GM19025 (cell line): ENCODE data around the gene AHI1.
"Not testable (repeated sequence)": the region's sequence is repeated elsewhere in the genome, so short reads cannot be mapped to it uniquely, and the experiment has no call there.

ENCODE experiments used
- ATAC-seq: cut with Tn5 transposase; IDR thresholded peaks from one replicate; pipeline ENCODE4 v1.9.1; 2021; ENCODE audit warnings: mild to moderate bottlenecking, low read depth, moderate library complexity; ENCODE audit not compliant: unreplicated experiment

The AHI1 gene

DNA sequence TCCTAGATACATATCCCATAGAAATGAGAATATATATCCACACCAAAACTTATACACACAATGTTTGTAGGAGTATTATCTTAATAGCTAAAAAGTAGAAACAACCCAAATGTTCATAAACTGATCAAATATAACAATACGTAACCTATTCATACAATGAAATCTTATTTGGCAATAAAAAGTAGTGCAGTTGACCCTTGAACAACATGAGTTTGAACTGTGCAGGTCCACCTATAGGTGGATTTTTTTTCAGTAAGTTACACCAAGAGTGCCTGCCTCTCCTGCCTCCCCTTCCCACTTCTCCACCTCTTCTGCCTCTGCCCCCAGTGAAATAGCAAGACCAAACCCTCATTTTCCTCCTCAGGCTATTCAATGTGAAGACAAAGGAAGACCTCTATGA, 95.2 kb downstream of the AHI1 start:
- no peak for ATAC-seq

DNA sequence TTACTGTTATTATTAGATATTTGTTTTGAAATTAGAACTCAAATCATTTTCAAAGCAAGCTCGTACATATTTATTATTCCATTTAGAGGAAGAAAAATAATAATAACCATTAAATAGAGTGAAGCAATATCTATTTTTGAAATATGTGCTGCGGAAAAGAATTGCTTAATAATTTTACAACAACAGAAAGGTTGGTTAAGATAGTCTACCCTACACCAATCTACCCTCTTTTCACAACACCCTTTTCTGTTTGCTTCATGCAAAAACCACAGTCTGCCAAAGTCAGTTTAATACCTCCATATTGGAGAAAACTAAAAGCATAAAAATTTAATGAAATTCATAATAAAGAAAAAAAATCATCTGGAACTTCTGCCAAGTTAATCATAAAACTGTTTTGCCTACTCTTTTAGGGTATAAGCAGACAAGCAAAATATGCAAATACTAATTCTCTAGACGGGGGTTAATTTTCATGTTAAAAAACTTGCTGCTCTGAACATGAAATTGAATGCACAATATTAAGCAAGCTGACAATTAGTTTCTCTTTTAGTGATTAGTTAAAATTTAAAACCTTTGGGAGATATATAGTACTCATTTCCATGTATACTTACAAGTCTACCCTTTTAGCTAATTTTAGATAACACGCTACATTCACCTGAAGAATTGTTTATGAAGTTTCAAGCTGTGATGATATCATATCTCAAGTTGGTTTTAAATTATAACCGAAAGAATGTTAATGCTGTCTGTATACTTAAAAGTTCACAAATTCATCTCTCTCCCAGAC, 100.2 kb downstream of the AHI1 start:
- peak; percentile 61 for ATAC-seq

DNA sequence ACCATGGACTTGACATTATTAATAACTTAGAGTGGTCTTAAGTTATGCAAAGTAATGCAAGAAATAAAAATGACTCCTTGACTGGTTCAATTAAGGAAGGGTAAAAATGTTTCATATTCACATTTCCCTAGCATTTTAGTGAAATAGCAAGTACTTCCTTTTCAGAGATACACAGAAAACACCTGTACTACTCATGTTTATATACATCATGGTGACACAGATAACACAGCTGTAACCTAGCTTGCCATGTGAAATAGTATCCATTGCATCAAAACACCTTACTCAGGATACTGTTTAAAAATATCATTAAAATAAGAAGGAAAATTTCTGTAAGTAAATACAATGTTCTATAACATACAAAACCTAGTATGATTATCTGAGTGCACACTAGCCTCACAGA, 102.4 kb downstream of the AHI1 start:
- ATAC-seq: no peak

DNA sequence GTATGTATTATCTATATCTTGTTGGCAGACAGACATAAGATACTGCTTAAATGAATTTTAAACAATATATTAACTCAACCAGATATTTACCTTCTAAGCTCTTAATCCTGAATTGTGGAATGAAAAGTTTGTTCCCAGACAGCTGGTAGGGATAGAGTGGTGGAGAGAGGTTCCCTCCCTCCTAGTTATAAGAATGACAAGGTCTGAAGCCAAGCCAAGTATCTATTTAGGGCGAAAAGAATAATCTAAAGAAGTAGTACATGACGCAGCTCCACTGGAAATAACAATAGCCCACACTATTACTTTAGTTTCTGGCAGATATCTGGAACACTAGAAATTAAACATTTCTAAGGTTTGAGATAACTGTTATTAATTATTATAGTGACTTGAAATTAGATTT, 104.3 kb downstream of the AHI1 start:
- no peak for ATAC-seq

DNA sequence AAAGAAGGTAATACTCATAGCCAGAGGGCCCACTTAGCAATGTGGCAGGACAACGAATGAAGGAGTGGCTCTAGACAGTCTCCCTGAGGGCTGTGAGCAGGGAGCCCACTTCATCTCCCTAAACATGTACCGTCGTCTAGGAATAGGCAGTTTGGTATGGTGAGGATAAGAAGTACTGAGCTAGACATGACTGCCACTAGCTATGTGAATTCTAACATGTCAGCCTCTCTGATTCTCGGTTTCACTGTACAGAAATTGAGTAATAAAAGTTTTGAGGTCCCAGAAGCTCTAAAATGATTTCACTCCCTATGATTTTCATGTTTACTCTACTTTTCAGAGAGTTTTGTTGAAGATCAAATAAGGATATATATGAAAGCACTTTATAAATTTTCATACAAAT, 107.1 kb downstream of the AHI1 start:
- ATAC-seq: no peak

DNA sequence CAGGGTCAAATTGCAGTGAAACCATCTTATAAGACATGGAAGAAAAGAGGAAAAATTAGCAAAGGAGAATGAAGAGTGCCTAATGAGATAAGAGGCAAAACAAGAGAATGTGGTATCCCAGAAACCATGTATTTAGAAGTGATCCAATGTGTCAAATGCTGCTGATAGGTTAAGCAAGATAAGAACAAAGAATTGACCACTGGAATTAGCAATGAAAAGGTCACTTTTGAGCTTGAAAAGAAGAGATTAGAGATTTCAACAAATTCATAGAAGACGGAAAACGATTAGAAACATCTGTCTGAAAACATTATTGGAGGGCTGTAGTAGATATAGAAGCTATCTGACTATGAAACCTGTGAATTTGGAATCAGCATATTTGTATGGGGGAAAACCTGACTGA, 112.2 kb downstream of the AHI1 start:
- ATAC-seq: no peak

DNA sequence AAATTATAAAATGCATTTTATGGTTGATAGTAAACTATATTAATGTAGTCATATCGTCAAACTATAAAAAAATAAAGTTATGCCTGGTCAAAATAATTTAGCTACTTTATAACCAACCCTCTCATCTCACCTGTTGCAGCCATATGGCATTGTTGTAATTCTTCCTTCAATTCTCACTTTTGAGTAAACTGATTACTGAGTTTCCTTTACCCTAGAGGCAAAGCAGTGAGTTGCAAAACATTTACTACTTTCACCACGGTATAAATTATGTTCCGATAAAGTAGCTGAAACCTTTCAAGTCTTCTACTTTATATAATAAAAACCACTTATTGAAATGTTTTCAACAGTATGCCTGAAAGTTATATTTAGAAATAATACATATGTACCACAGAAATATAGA, 113.8 kb downstream of the AHI1 start:
- no peak for ATAC-seq

DNA sequence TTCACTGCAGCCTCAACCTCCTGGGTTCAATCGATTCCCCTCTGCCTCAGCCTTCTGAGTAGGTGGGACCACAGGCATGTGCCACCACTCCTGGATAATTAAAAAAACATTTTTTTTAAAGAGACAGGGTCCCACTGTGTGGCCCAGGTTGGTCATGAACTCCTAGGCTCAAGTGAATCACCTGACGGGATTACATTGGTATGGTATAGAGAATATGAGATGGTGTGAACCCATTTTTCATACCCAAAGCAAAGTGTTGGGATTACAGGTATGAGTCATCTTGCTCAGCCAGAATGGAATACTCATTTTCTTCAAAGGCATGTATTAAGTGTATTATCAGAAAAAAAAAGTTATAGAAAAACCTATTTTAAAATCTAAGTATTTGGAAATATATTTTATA, 114.2 kb downstream of the AHI1 start:
- ATAC-seq: no peak

DNA sequence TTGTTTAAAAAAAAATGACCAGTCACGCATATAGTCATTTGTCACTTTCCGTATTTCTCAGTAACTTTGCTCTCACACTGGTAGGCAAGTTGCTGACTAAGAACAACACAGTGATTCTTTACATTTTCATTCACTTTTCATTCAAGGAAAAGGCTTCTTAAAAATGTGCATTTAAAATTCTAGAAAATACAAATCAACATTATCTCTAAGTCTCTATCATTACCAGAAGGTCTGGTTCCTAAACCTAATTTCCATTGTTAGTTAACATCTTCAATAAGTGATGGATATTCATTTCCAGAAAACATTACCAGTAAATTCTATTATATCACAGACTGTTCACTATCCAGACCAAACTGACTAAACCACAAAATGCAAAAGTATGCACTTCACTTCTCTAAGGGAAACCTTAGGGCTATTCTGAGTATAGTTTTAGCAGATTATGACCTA, 115.3 kb downstream of the AHI1 start:
- peak; percentile 86 for ATAC-seq

DNA sequence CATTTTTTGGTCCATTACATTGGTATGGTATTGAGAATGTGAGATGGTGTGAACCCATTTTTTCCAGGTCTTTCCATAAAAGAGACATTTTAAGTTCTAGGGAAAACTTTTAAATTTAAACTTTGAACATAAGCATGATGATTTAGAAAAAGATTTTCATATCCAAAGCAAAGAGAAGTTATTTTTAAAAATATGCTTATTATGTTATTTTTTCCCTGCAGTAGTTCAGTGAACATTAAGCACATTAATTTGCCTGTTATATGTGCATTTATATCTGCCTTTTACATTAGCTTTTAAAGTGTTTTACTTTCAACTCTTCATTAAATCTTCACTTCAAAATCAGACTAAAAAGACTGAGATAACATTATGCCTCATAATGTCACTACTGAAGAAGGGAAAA, 116.7 kb downstream of the AHI1 start:
- ATAC-seq: no peak

DNA sequence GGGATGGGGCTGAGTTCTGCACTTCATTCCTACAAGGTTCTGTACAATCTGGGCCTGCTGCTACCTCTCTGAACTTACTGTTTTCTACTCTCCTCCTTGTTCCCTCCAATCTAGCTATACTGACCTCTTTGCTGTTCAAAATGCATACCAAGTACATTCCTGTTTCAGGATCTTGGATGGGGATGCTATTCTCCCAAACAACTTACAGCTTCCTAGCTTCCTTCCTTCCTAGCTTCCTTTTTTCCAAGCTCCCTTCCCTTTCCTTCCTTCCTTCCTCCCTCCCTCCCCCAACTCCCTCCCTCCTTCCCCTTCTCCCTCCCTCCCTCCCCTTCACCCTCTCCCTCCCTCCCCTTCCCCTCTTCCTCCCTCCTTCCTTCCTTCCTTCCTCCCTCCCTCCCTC, 117.9 kb downstream of the AHI1 start:
- ATAC-seq: no peak

DNA sequence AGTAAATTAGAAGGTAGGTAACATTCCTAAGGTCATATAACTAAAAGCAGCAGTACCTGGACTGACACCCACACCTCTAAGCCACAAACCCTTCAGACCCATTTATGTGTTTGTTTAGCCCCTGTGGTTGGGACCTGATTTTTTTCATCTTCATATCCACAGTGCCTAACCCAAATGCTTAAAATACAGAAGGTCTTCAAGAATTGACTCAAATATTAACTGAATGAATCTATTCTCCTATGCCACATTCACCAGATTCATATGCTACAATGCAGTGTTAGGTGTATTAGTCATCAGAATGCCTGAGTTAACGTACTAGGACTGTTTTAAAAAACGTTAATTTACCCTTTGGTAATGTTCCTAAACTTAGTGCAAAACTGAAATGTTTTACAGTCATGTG, 124.8 kb downstream of the AHI1 start:
- ATAC-seq: no peak

DNA sequence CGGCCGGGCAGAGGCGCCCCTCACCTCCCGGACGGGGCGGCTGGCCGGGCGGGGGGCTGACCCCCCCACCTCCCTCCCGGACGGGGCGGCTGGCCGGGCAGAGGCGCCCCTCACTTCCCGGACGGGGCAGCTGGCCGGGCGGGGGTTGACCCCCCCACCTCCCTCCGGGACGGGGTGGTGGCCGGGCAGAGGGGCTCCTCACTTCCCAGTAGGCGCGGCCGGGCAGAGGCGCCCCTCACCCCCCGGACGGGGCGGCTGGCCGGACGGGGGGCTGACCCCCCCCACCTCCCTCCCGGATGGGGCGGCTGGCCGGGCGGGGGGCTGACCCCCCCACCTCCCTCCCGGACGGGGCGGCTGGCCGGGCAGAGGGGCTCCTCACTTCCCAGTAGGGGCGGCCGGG, 133.9 kb downstream of the AHI1 start:
- not testable (repeated sequence) for ATAC-seq

DNA sequence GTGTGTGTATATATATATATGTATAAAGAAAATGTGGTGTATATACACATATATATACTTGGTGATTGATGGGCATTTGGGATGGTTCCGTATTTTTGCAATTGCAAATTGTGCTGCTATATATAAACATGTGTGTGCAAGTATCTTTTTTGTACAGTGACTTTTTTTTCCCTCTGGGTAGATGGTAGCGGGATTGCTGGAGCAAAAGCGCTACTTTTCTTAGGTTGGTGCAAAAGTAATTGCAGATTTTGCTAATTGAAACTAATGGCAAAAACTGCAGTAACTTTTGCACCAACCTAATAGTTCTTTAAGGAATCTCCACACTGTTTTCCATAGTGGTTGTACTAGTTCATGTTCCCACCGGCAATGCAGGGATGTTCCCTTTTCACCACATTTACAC, 135.4 kb downstream of the AHI1 start:
- ATAC-seq: no peak

DNA sequence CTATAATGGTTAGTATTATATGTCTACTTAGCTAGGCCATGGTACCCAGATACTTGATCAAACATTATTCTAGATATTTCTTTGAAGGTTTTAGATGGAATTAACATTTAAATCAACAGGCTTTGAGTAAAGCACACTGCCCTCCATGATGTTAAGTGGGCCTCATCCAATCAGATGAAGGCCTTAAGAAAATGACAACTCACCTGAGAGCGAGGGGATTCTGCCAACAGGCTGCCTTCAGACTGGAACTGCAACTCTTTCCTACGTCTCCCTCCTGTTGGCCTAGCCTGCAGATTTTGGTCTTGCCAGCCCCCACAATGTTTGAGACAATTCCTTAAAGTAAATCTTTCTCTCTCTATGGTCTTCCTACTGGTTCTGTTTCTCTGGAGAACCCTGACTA, 137.3 kb downstream of the AHI1 start:
- no peak for ATAC-seq

DNA sequence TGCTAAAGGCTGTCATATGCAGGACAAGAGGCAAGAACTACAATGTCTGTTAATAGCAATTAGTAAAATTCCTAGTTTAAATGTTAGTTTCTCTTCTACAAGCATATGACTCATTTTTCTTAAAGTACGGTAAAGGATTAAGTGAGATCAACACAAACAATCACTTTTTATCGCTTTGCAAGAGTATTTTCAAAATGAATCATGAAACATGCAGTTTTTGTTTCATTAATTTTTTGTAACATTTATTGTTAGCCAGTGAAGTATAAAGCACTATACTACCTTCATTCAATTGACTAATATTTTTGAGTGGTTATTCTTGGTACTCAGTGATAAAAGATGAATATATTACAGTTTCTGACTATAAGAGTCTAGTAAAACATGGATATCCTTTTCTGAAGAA, 138.6 kb downstream of the AHI1 start:
- no peak for ATAC-seq

DNA sequence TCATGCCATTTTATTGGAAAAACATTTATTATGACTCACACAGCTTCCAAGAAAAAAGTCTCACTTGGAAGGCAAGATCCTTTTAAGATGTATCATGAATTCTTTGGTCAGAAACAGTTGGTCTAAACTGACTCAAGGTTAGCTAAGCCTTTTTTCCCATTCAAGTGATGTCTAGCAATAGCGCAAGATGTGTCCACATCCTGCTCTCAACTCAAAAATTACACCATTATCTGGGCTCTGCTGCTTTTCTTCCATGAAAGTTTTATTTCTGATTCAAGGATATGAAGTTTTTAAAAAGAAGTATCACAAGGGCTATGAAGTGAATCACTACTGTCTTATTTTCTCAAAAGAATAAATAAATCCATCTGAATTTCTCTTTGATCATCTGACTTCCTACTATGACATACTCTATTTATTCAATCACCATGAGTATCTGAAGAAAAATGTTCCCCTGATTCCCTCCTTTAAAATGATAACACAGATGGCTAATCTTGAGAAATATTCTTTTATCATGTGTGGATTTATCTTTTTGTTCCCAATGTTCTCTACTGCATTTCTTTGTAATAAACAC, 139.2 kb downstream of the AHI1 start:
- no peak for ATAC-seq

DNA sequence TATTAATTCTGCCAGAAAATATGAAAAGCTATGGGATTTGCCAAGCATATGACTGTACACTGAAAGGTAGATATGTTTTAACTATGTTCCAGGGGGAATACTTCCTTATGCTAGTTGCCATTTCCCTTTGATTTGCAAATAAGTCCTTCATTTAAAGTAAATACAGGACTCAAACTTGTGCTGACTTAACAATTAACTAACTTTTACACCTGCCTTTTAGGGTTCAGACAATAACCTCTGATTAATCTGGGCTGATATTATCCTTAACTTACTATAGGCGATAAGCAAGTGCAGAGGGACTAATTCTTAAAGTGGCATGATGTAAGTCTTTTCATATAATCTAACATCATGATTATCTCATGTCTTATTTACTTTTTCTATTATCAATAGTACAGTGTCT, 143.1 kb downstream of the AHI1 start:
- no peak for ATAC-seq

DNA sequence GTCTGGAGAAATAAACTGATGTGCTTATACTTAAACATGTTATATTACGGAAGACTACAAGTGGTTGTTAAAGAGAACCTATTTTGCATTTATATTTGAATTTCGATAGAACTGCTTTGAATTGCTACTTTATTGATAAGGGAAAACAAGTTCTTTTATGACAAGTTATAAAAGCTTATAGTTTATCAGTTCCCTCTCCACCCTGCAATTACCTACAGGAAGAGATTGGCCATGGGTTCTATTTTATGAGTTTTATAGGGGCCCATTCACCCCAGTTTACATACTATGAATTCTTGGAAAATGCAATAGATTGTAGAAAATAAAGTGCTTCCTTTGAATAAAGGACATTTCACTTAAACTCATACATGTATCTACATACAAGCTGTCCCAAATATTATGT, 144.4 kb downstream of the AHI1 start:
- ATAC-seq: no peak

DNA sequence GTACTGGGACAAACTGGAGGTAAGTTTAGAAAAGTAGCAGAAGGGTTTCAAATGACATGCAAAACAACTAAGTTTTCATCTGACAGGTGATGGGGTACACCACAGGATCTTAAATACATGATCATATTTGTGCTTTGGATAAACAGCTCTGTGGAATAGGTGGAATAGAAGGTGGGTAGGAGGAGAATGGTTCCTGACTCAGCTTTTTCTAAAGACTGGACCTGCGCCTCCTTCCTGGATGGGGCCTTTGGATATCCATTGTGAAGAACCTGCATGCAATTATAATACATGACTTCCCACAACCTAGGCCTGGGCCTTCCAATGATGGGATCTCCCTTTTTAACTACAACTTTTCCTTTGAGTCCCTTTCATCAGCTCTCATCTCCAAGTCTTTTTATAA, 145.9 kb downstream of the AHI1 start:
- no peak for ATAC-seq

DNA sequence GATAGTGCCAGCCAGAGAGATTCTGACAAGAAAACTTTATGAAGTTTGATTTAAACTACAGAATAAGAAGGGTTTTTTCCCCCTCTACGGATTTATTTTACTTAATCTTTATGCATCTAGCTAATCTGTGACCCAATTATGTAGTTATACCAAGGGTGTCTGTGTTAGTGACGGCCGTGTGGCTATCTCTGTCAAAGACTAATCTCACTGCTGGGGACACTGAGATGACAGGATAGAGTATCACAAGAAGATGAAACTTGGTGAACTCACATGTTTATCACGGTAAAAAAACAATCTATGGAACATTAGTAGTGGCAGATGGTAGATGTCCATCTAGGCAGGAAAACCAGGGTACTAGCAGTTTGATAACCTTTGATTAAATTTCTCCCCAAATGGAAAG, 149.7 kb downstream of the AHI1 start:
- no peak for ATAC-seq

DNA sequence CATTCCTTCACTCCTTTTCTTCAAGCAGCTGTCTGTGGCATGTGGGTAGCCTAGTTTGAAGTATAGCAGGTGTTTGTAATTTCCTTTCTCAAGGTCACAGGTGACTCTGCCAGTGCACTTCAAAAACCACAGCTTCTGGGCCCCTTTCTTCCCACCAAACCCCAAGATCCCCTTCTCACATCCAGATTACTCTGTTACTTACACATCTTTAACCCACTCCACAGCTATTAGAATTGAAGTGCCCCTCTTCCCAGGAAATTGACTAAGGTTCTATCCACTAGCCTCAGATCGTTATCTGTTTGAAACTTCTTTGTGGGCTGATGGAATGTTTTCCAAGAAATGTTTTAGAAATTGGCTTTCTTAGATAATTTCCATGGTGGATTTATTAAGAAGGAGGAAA, 150.8 kb downstream of the AHI1 start:
- ATAC-seq: no peak

DNA sequence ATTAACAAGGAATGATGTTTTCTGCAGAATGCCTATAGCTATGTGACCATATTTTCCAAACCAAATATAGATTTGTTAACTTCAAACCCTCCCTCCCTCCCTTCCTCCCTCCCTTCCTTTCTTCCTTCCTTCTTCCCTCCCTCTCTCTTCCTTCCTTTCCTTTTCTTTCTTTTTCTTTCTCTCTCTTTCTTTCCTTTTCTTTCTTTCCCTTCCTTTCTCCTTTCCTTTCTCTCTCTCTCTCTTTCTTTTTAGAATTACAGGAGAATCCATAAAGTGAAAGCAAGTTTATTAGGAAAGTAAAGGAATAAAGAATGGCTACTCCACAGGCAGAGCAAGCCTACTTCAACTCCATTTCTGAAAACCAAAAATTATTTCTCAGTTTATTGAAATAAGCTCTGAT, 153.0 kb downstream of the AHI1 start:
- ATAC-seq: no peak
